H1 (cell line): ENCODE results near the gene FOXG1. TPM values are rescaled to one million over a fixed set of nuclear protein-coding genes. Genes with fewer than 3 reads are reported as not detected.
A peak's percentile ranks its signal among the peaks of the same experiment; 100 is the strongest.

Source experiments
- CEBPB ChIP-seq: IDR thresholded peaks from 2 replicates; pipeline ENCODE4 v1.6.1; 2012; ENCODE audit warnings: low read depth, low read length
- CHD1 ChIP-seq: IDR thresholded peaks from 2 replicates; pipeline ENCODE4 v1.6.1; 2012; ENCODE audit warnings: low read depth, low read length, improper control_type of control experiment
- CHD7 ChIP-seq: fragments of 300-600 bp; sonication (generic); IDR thresholded peaks from 2 replicates; pipeline ENCODE4 v1.7.1; 2012; ENCODE audit warnings: low read length, moderate library complexity, mild to moderate bottlenecking, inconsistent platforms; ENCODE audit not compliant: insufficient replicate concordance
- NANOG ChIP-seq: IDR thresholded peaks from 2 replicates; pipeline ENCODE4 v1.6.1; 2011; ENCODE audit warnings: low read length, low read depth, mild to moderate bottlenecking, inconsistent platforms; ENCODE audit not compliant: insufficient read depth, poor library complexity, severe bottlenecking
- RBBP5 ChIP-seq: IDR thresholded peaks from 2 replicates; pipeline ENCODE4 v1.7.1; 2012; ENCODE audit warnings: low read depth, mild to moderate bottlenecking, inconsistent platforms, low read length, moderate library complexity, borderline replicate concordance
- SIN3A ChIP-seq, 2 experiments: IDR thresholded peaks in 1 of 2; conservative IDR thresholded peaks in 1 of 2; 2 replicates each; pipeline ENCODE4 v1.6.1; 2011 to 2012; ENCODE audit warnings: low read length in 2 of 2, improper control_type of control experiment in 1 of 2, low read depth in 1 of 2, mild to moderate bottlenecking in 1 of 2
- SIX5 ChIP-seq: IDR thresholded peaks from 2 replicates; pipeline ENCODE4 v1.6.1; 2011; ENCODE audit warnings: mild to moderate bottlenecking, low read depth, low read length
- SP1 ChIP-seq: IDR thresholded peaks from 2 replicates; pipeline ENCODE4 v1.6.1; 2011; ENCODE audit warnings: low read depth, low read length
- TAF7 ChIP-seq: optimal IDR thresholded peaks from 2 replicates; pipeline ENCODE3; 2011; ENCODE audit warnings: low read depth, mild to moderate bottlenecking, inconsistent platforms, low read length, moderate library complexity, borderline replicate concordance
- TCF12 ChIP-seq: IDR thresholded peaks from 2 replicates; pipeline ENCODE4 v1.6.1; 2011; ENCODE audit warnings: low read depth, mild to moderate bottlenecking, low read length
- polyA plus RNA-seq, 7 experiments: library from polyadenylated mRNA; depleted of rRNA in 3 of 7; stranded (reverse) in 5 of 7; unstranded in 2 of 7; fragments of >200 nt in 5 of 7; fragments of 200-250 nt in 2 of 7; gene quantifications; 1 replicate in 5 of 7; 2 replicates in 1 of 7; 4 replicates in 1 of 7; pipeline versions ENCODE4 v1.2.1 to v1.2.3, GENCODE V29; 2011 to 2013; ENCODE audit warnings: missing spikeins in 2 of 7, mixed read lengths in 2 of 7
- total RNA-seq: library from RNA; stranded (reverse); fragmentation: NEBNext Ultra II Directional; extraction: Animal tissue kit (Norgen Biotek cat#: 25700); gene quantifications from 2 replicates; pipeline ENCODE4 v1.2.1, GENCODE V29; 2021

The FOXG1 gene
- total and polyA plus RNA-seq, 2 of the 8 experiments (the other 6 are each of a cell fraction or from before 2014, with no cell fraction given), result 0.03 to 0.24 TPM

- TF ChIP-seq NANOG (no peak), SP1 (no peak), CEBPB (no peak), TCF12 (0 out of 2 replicates have a peak, but pooled peaks have one; percentile 4), CHD7 (no peak), CHD1 (no peak), RBBP5 (peak; percentile 45; the same call in 1 of the 2 replicates), TAF7 (no peak), SIX5 (no peak), SIN3A (conservative IDR thresholded peaks at IDR 0.05 in 1 of 2, IDR thresholded peaks at IDR 0.05 in 1 of 2; ENCODE audit: low read depth in 1 of 2, low read length in 2 of 2) (no peak)
Measured at GRCh38 chr14:28765831-28766468, 637 bp upstream of the FOXG1 start (continued).
